GM19463 (cell line): ENCODE results near the gene ZNF219.
A peak's percentile ranks its signal among the peaks of the same experiment; 100 is the strongest.

Experiments
- ATAC-seq: cut with Tn5 transposase; IDR thresholded peaks from one replicate; pipeline ENCODE4 v1.9.1; 2021; ENCODE audit warnings: mild to moderate bottlenecking, moderate library complexity; ENCODE audit not compliant: unreplicated experiment

Gene ZNF219

GRCh38 chr14:21098076-21098891 is at the start of gene ZNF219:
ZNF219 (minus strand) TSS chr14:21098655; CDS start chr14:21093591, 5,064 bp downstream.
- no peak for ATAC-seq

- ATAC-seq = no peak
These were observed 47.0 kb upstream of the ZNF219 start for GRCh38 chr14:21145437-21145836.

GRCh38 chr14:21142357-21142756 is 43.9 kb upstream of the ZNF219 start:
- no peak for ATAC-seq

- ATAC-seq = no peak
These were observed 37.6 kb upstream of the ZNF219 start for GRCh38 chr14:21136024-21136423.

- no peak for ATAC-seq
These were observed 35.4 kb upstream of the ZNF219 start for GRCh38 chr14:21133901-21134300.

GRCh38 chr14:21123429-21123828 is 25.0 kb upstream of the ZNF219 start:
- no peak for ATAC-seq

- no peak for ATAC-seq
These were observed 22.7 kb upstream of the ZNF219 start for GRCh38 chr14:21121122-21121521.

GRCh38 chr14:21120686-21121085 is 22.2 kb upstream of the ZNF219 start:
- ATAC-seq = no peak

GRCh38 chr14:21118933-21119332 is 20.5 kb upstream of the ZNF219 start:
- ATAC-seq = no peak

GRCh38 chr14:21113369-21113768 is 14.9 kb upstream of the ZNF219 start:
- ATAC-seq = no peak

- ATAC-seq = no peak
These were observed 13.8 kb upstream of the ZNF219 start for GRCh38 chr14:21112255-21112654.

- ATAC-seq = peak; percentile 65
These were observed 11.1 kb upstream of the ZNF219 start for GRCh38 chr14:21109377-21110138.

GRCh38 chr14:21108791-21109190 is 10.3 kb upstream of the ZNF219 start:
- ATAC-seq = no peak

- ATAC-seq = no peak
These were observed 8.9 kb upstream of the ZNF219 start for GRCh38 chr14:21107283-21107800.

GRCh38 chr14:21106498-21107282 is 8.2 kb upstream of the ZNF219 start:
- no peak for ATAC-seq

GRCh38 chr14:21106176-21106497 is 7.7 kb upstream of the ZNF219 start:
- ATAC-seq = no peak

- ATAC-seq = no peak
These were observed 6.6 kb upstream of the ZNF219 start for GRCh38 chr14:21105095-21105494.

GRCh38 chr14:21104448-21105060 is 6.1 kb upstream of the ZNF219 start:
- peak; percentile 33 for ATAC-seq

GRCh38 chr14:21103710-21104447 is 5.4 kb upstream of the ZNF219 start:
- ATAC-seq = peak; percentile 86

- no peak for ATAC-seq
These were observed 4.9 kb upstream of the ZNF219 start for GRCh38 chr14:21103411-21103709.
